GM18511 (cell line): ENCODE data around the gene TIFAB.

Experiments used
- ATAC-seq: cut with Tn5 transposase; IDR thresholded peaks from one replicate; pipeline ENCODE4 v1.9.1; 2021; ENCODE audit warnings: mild to moderate bottlenecking, moderate library complexity; ENCODE audit not compliant: unreplicated experiment

TIFAB gene

DNA sequence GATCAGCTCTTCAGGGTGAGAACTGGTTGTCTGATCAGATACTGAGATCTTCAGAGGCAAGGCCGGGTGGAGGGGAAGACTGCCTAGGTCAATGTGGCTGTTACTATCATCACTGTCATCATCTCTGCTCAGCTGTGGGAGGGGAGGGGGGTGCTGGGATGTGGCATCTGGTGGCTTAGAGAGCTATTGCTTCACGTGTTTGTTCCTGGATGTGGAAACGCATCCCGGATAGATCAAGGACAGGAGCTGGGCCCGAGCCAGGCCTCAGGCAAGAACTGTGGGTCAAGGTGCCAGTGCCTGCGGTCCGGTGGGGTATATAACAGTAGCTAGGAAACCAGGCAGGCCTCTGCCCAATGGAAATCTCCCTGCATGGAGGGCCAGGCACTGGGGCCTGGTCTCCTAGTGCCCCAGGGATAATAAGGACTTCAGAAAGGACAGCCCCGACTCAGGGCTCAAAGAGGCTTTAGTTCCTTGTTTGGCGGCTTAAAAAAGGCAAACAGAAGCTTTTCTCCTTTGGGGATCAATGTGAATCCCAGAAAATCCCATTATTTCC is 30.3 kb upstream of the TIFAB start:
- no peak for ATAC-seq

DNA sequence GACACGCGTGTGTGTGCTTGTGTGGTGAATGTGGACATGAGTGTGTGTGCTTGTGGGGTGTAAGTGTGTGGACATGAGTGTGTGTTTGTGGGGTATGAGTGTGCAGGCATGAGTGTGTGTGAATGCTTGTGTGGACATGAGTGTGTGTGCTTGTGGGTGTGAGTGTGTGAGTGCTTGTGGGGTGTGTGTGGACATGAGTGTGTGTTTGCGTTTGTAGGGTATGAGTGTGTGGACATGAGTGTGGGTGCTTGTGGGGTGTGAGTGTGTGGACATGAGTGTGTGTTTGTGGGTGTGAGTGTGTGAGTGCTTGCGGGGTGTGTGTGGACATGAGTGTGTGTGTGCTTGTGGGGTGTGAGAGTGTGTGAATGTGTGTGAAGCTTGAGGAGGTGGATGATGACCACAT is 29.8 kb upstream of the TIFAB start:
- no peak for ATAC-seq

DNA sequence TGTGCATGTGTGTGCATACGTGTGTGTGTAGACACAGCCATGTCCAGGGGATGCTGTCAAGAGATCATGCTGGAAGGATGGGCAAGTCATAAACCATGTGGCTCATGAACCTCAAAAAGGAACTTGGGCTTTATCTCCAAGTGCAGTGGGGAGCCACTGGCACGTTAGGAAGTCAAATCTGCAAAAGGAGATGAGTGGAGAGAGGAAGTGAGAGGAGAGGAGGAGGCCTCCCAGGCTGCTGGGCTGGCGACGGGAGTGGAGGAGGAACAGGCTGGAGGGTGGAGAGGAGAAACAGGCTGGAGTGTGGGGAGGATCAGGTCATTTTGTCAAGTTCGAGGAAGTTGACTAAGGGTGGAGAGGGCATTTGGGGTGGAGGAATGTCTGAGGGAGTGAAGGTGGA is 29.2 kb upstream of the TIFAB start:
- ATAC-seq, result no peak

GRCh38 chr5:135480511-135480910 is 28.4 kb upstream of the TIFAB start:
- no peak for ATAC-seq

- no peak for ATAC-seq
These were observed 26.8 kb upstream of the TIFAB start for GRCh38 chr5:135478938-135479337.

DNA sequence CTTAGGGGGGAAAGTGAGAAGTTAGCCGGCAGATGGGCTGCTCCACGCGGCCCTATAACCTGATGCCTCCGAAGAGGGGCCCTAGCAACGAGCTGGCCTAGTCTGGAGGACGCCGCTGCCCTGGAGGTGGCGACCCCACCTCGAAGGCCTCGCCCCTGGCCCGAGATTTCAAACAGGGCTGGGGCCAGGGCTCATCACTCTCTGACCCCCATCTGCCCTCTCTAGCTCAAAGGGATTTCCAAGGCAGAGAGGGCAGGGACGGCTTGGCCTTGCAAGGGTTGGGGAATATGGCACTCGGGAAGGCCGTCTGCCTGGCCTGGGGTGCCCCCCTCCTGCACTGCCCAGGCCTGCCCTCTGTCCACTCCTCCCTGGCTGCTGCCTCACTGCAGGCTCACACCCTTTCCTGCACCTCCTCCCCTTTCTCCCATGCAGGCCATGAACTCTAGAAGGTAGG is 25.5 kb upstream of the TIFAB start:
- no peak for ATAC-seq

DNA sequence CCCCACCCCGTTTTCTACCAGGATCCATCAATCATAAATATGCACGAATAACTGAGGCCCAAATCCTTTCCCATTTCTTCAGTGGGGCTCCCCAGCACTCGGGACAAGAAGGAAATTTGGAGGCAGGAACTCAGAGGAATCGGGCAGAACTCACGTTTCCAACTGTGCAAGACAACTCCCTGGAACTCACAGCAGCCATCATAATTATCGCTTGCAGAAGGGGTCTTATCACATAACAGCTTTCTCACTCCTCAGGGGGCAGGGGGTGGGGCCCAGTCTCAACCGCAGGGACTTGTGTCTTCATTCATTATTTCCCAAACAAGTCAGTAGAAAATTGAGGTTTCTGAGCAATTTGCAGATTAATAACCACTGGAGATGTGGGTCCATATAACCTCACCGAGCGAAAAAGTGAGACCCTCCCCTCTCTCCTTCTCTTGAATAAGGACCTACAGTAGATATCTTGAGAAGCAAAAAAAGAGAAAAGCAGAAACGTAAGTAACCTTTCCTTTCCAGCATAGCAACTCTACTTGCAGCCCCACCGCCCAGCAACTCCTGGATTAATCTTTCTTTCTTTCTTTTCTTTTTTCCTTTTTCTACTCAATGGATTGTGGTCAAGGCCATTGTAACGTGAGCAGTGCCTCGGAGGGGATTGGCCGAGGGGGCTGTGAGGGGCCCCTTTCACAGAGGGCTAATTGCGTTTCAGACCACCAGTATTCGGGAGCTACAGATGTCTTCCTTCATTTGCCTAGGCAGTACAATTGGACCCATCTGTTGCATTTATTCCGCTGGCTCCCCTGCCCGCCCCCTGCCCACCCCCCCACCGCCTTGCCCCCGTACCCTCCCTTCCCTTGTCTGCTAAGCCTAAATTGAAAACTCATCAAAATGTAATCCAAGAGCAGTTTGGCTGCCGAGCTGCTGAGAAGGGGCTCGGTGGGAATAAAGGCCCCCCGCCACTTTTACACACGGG is 24.7 kb upstream of the TIFAB start:
- ATAC-seq, result no peak

GRCh38 chr5:135473956-135474670 is 22.0 kb upstream of the TIFAB start:
- no peak for ATAC-seq

- no peak for ATAC-seq
These were observed 20.0 kb upstream of the TIFAB start for GRCh38 chr5:135472141-135472540.

GRCh38 chr5:135471726-135472125 is 19.6 kb upstream of the TIFAB start:
- no peak for ATAC-seq

DNA sequence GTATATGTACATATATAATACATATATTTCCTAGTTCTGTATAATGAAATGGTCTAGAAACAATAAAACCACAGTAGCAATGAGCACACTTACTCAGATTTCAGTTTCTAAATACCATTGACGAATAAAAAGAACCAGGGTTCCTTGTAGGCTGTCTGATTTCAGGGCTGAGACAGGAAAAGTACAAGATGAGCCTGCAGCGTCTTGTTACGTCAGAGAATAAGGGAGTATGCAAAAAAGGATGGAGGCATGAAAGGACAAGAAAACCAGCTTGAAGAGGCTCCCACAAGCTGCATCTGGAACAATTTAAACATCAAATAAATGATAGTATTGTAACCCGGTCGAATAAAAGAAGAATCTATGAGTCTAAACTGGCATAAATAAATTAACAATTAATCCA is 17.8 kb upstream of the TIFAB start:
- no peak for ATAC-seq

GRCh38 chr5:135468541-135468940 is 16.4 kb upstream of the TIFAB start:
- ATAC-seq, result no peak

DNA sequence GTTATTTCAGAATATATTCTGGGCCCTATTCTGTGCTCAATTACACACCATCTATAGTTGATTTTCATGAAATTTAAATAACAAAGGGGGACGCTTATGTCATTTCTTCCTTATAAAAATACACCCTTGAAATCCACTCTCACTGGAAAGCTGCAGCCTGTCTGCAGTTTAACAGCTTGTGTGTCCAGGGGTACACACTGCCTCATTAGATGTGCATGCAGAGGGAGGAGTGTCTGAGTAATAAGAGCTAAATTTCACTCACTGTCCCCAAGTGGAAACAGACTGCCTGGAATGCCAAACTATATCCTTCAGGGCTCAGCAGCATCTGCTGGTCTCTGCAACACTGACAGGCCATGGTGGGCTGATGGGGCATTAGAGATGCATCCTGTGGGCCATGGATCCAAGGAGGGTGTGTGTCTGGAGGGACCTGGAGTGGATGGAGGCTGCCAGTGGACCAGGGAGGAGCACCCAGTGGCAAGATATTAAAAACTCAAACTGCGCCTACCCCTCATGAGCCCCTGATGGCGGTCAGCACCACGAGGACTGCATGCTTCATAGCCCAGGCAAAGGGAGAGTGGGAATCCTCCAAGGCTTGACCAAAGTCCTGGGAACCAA is 15.8 kb upstream of the TIFAB start:
- ATAC-seq, result no peak

DNA sequence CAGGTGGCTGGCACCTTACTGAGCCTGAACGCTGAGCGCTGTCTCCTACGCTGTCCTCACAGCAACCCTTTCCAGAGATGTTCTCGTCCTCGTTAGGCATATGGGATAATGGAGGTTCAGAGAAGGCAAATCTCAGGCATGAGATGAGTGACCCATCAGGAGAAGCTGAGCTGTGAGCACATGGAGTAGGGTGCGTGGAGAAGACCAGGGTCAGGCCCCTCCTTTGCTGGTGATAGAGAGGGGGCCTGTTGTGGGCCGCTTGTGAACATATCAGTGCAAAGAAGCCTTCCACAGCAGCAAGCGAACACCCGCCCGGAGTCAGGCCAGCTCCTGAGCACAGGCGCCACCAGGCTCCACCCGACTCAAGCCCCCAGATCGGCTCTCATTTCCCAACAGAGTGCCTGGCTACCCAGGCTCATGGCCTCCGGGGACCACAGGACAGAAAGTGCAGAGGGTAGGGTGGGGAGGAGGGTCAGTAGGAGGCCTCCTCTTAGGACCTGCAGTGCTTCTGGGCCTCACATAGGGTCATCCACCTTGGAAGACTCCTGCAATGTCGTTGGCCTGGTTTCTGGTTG is 15.0 kb upstream of the TIFAB start:
- ATAC-seq, result no peak

- peak; percentile 73 for ATAC-seq
These were observed 14.3 kb upstream of the TIFAB start for GRCh38 chr5:135466178-135467050.

- no peak for ATAC-seq
These were observed 13.4 kb upstream of the TIFAB start for GRCh38 chr5:135465391-135466122.

DNA sequence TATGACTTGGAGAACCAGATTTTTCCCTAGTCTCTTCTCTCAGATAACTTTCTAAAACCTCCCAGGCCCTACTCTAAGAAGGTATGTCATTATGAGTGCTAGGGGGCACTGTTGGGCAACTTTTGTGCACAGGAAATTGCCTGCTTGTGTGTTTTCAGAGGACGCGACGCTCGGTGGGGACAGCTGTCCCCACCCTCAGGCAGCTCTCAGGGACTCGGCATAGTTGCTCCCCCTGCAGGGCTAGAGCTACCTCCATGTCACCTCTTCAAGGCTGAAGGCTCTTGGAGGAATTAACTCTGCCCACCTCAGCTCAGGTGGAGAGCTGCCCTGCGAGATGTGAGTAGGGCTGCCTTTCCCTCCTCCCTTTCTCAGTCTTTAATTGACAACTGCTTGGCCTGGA is 10.2 kb upstream of the TIFAB start:
- ATAC-seq, result no peak

DNA sequence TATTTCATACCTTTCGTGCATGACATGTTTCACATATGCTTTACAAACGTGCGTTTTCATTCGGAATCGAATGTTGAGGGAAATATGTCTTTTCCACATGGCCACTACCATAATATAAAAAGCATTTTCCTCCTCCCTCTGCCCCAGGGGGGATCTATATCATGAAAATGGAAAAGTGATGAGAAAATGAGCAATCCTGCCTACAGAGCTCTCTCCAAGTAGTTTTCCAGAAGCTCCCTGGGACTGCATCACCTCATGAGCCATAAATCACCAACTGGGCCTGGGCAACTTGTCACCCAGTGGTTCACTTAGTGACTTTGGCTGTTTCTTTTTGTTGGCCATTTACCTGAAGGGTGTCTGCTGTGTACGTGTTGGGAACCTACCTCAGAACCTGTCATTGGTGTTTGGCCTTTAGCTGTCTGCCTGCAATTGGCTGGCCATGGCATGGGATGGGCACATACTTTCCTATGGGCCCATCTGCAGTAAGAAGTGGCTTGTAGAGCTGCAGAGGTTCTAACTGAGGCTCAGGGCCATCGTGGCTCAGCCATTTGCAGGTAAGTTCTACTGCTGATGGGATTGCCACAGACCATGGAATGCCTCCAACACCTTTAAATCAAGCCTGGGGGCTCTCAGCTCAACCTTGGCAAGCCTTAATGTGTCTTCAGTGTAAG is 9.5 kb upstream of the TIFAB start:
- no peak for ATAC-seq
